Upper lobe of right lung (tissue), 1 donor: ENCODE data around the gene DFFA. TPM values are rescaled to one million over a fixed set of nuclear protein-coding genes. Genes with fewer than 3 reads are reported as not detected.
"Not testable (repeated sequence)": the region's sequence is repeated elsewhere in the genome, so short reads cannot be mapped to it uniquely, and the experiment has no call there.

ENCODE experiments used
- ATAC-seq: fragments of 200-7000 bp; cut with Tn5 transposase; one replicate; pipeline ENCODE4 v1.9.1; 2020; ENCODE audit warnings: mild to moderate bottlenecking, moderate library complexity
- DNase-seq: peaks from one replicate; pipeline ENCODE4 v3.0.0-alpha.2; 2020
- H3K27ac ChIP-seq: fragments of 200-600 bp; one replicate; pipeline ENCODE4 v1.8.0; 2022
- H3K27me3 ChIP-seq: fragments of 200-600 bp; one replicate; pipeline ENCODE4 v1.8.0; 2022; ENCODE audit warnings: mild to moderate bottlenecking
- H3K36me3 ChIP-seq: fragments of 200-600 bp; one replicate; pipeline ENCODE4 v1.8.0; 2022
- H3K4me1 ChIP-seq: fragments of 200-600 bp; one replicate; pipeline ENCODE4 v1.8.0; 2022
- H3K4me3 ChIP-seq: fragments of 200-600 bp; one replicate; pipeline ENCODE4 v1.8.0; 2022; ENCODE audit warnings: mild to moderate bottlenecking
- H3K9me3 ChIP-seq: fragments of 200-600 bp; one replicate; pipeline ENCODE4 v1.8.0; 2022
- CTCF ChIP-seq: fragments of 200-600 bp; IDR thresholded peaks from one replicate; pipeline ENCODE4 v1.8.0; 2022; ENCODE audit warnings: antibody characterized with exemption
- intact Hi-C: fragments of 100-400 bp; cut with DNase I; formaldehyde crosslinking; loops from one replicate; pipeline ENCODE4 v1.11.0; 2022
- total RNA-seq: library from RNA; stranded (reverse); fragmentation: NEBNext Ultra II Directional; extraction: Animal tissue kit (Norgen Biotek cat#: 25700); gene quantifications from one replicate; pipeline ENCODE4 v1.2.1, GENCODE V29; 2021
- donor health status: DM: no; HTN: yes; CAD: no; lungs with severe emphysema.

DFFA gene
- total RNA-seq, 1 donor from 2014 or later, result 36.9 TPM

GRCh38 chr1:10424651-10425050 is 47.7 kb downstream of the DFFA start:
- ATAC-seq (no peak), DNase-seq (no peak)
- H3K27ac ChIP-seq, result no peak overlapping the region
- H3K27me3 ChIP-seq, result no peaks in the 10 kb centered on the region
- TF ChIP-seq CTCF, result no peak
- intact Hi-C loops, result loop anchor here (10.0 kb wide), 1 partner anchor 50 kb away; no protein-coding TSS in a partner anchor
- H3K4me1 ChIP-seq, result peaks cover 2% of the 10 kb centered on the region
- H3K36me3 ChIP-seq, result peaks cover 21% of the 10 kb centered on the region
- no peaks in the 10 kb centered on the region for H3K9me3 ChIP-seq
- H3K4me3 ChIP-seq, result no peak overlapping the region

GRCh38 chr1:10424034-10424433 is 48.3 kb downstream of the DFFA start:
- Histone ChIP-seq H3K4me1 (no peaks in the 10 kb centered on the region), H3K9me3 (no peaks in the 10 kb centered on the region), H3K36me3 (peaks cover 27% of the 10 kb centered on the region), H3K27me3 (no peaks in the 10 kb centered on the region), H3K4me3 (no peak overlapping the region), H3K27ac (no peak overlapping the region)
- intact Hi-C loops, result loop anchor here (10.0 kb wide), 1 partner anchor 49 kb away; no protein-coding TSS in a partner anchor
- no peak for DNase-seq
- ATAC-seq, result no peak
- TF ChIP-seq CTCF, result no peak

- Histone ChIP-seq H3K9me3 (no peaks in the 10 kb centered on the region), H3K27ac (no peak overlapping the region), H3K4me1 (no peaks in the 10 kb centered on the region), H3K36me3 (peaks cover 49% of the 10 kb centered on the region), H3K4me3 (no peak overlapping the region), H3K27me3 (no peaks in the 10 kb centered on the region)
- intact Hi-C loops, result loop anchor here (10.0 kb wide), 1 partner anchor 47 kb away; no protein-coding TSS in a partner anchor
- DNase-seq, result no peak
- ATAC-seq, result no peak
- TF ChIP-seq CTCF, result no peak
Measured at GRCh38 chr1:10421637-10422036, 50.7 kb downstream of the DFFA start.

- no peak overlapping the region for H3K4me3 ChIP-seq
- no peak for DNase-seq
- no peak for TF ChIP-seq CTCF
Measured at GRCh38 chr1:10419351-10419750, 53.0 kb downstream of the DFFA start.

GRCh38 chr1:10418741-10419140 is 53.6 kb downstream of the DFFA start:
- H3K4me3 ChIP-seq, DNase-seq, intact Hi-C loops, H3K9me3 ChIP-seq, H3K27me3 ChIP-seq, H3K27ac ChIP-seq, H3K4me1 ChIP-seq, ATAC-seq: not testable (repeated sequence)
- H3K36me3 ChIP-seq, result peaks cover 72% of the 10 kb centered on the region

More at GRCh38 chr1:10419351-10419750, 53.0 kb downstream of the DFFA start:
- no peak overlapping the region for H3K27ac ChIP-seq
- H3K9me3 ChIP-seq, result no peaks in the 10 kb centered on the region
- no peaks in the 10 kb centered on the region for H3K27me3 ChIP-seq
- H3K4me1 ChIP-seq, result no peaks in the 10 kb centered on the region
- peaks cover 66% of the 10 kb centered on the region for H3K36me3 ChIP-seq
- intact Hi-C loops, result no loop called here
- ATAC-seq, result no peak

- H3K36me3 ChIP-seq, result peaks cover 92% of the 10 kb centered on the region
- ATAC-seq, H3K4me1 ChIP-seq, DNase-seq, intact Hi-C loops, H3K27me3 ChIP-seq, H3K4me3 ChIP-seq, H3K9me3 ChIP-seq: not testable (repeated sequence)
- H3K27ac ChIP-seq, result peak overlapping the region; percentile 60
Measured at GRCh38 chr1:10415967-10416366, 56.4 kb downstream of the DFFA start.
